Neural crest cell (in vitro differentiated cells): ENCODE results near the gene HECA. TPM values are rescaled to one million over a fixed set of nuclear protein-coding genes. Genes with fewer than 3 reads are reported as not detected.
"Not testable (repeated sequence)": the region's sequence is repeated elsewhere in the genome, so short reads cannot be mapped to it uniquely, and the experiment has no call there.

Experiments used
- DNase-seq: peaks from one replicate; pipeline ENCODE4 v3.0.0; 2021; ENCODE audit warnings: low read depth, mixed read lengths, low spot score
- H3K27ac Mint-ChIP-seq: one replicate; pipeline ENCODE4 v1.8.0; 2021; ENCODE audit warnings: mild to moderate bottlenecking, mixed read lengths; ENCODE audit not compliant: unreplicated experiment
- H3K27me3 Mint-ChIP-seq: 2 replicates; pipeline ENCODE4 v1.8.0; 2021; ENCODE audit warnings: low read depth, mild to moderate bottlenecking, mixed read lengths
- H3K36me3 Mint-ChIP-seq: 2 replicates; pipeline ENCODE4 v1.8.0; 2021; ENCODE audit warnings: low read depth, mild to moderate bottlenecking, mixed read lengths
- H3K4me1 Mint-ChIP-seq: 2 replicates; pipeline ENCODE4 v1.8.0; 2021; ENCODE audit warnings: mixed read lengths
- H3K4me3 Mint-ChIP-seq: one replicate; pipeline ENCODE4 v1.8.0; 2021; ENCODE audit warnings: mild to moderate bottlenecking, mixed read lengths
- H3K9me3 Mint-ChIP-seq: 2 replicates; pipeline ENCODE4 v1.8.0; 2021; ENCODE audit warnings: mixed read lengths
- CTCF ChIP-seq: fragments of 200-600 bp; sonication (generic); conservative IDR thresholded peaks from 2 replicates; pipeline ENCODE4 v1.5.0; 2021; ENCODE audit warnings: antibody characterized with exemption, mild to moderate bottlenecking
- total RNA-seq: library from RNA; stranded (reverse); gene quantifications from 2 replicates; pipeline ENCODE4 v1.2.1, GENCODE V29; 2021

The HECA gene
- total RNA-seq, 1 donor from 2014 or later: 8.6 TPM

GRCh38 chr6:139117734-139118133 lies 17.1 kb upstream of the HECA start:
- Mint-ChIP-seq H3K27ac (no peak overlapping the region), H3K27me3 (no peaks in the 10 kb centered on the region), H3K4me1 (no peaks in the 10 kb centered on the region), H3K36me3 (peaks cover 11% of the 10 kb centered on the region), H3K4me3 (no peak overlapping the region), H3K9me3 (peaks cover 13% of the 10 kb centered on the region)
- DNase-seq: no peak
- TF ChIP-seq CTCF: peak; percentile 37

- Mint-ChIP-seq H3K4me1 (no peaks in the 10 kb centered on the region), H3K36me3 (peaks cover 11% of the 10 kb centered on the region), H3K4me3 (no peak overlapping the region), H3K9me3 (peaks cover 13% of the 10 kb centered on the region), H3K27me3 (no peaks in the 10 kb centered on the region), H3K27ac (no peak overlapping the region)
- no peak for DNase-seq
- TF ChIP-seq CTCF: no peak
Measured at GRCh38 chr6:139119552-139119951, 15.3 kb upstream of the HECA start.

- not testable (repeated sequence) for H3K27me3 Mint-ChIP-seq, H3K4me3 Mint-ChIP-seq, H3K27ac Mint-ChIP-seq, DNase-seq, H3K4me1 Mint-ChIP-seq
- peaks cover 13% of the 10 kb centered on the region for H3K36me3 Mint-ChIP-seq
- peaks cover 11% of the 10 kb centered on the region for H3K9me3 Mint-ChIP-seq
Measured at GRCh38 chr6:139122823-139123222, 12.1 kb upstream of the HECA start.

GRCh38 chr6:139124887-139125672 lies 9.8 kb upstream of the HECA start:
- no peak for DNase-seq
- TF ChIP-seq CTCF: peak; percentile 51
- H3K27ac Mint-ChIP-seq: no peak overlapping the region

GRCh38 chr6:139126255-139126654 lies 8.6 kb upstream of the HECA start:
- Mint-ChIP-seq H3K4me3 (no peak overlapping the region), H3K9me3 (no peaks in the 10 kb centered on the region), H3K4me1 (no peaks in the 10 kb centered on the region), H3K36me3 (peaks cover 2% of the 10 kb centered on the region), H3K27me3 (no peaks in the 10 kb centered on the region), H3K27ac (no peak overlapping the region)
- no peak for TF ChIP-seq CTCF
- no peak for DNase-seq

More at GRCh38 chr6:139124887-139125672, 9.8 kb upstream of the HECA start:
- peaks cover 6% of the 10 kb centered on the region for H3K36me3 Mint-ChIP-seq
- peaks cover 6% of the 10 kb centered on the region for H3K9me3 Mint-ChIP-seq
- no peaks in the 10 kb centered on the region for H3K27me3 Mint-ChIP-seq
- no peak overlapping the region for H3K4me3 Mint-ChIP-seq
- no peaks in the 10 kb centered on the region for H3K4me1 Mint-ChIP-seq

GRCh38 chr6:139126931-139127330 lies 7.9 kb upstream of the HECA start:
- Mint-ChIP-seq H3K4me1 (no peaks in the 10 kb centered on the region), H3K4me3 (no peak overlapping the region), H3K9me3 (no peaks in the 10 kb centered on the region), H3K36me3 (peaks cover 2% of the 10 kb centered on the region), H3K27me3 (no peaks in the 10 kb centered on the region), H3K27ac (no peak overlapping the region)
- TF ChIP-seq CTCF: no peak
- DNase-seq: no peak
